ENCODE data around the gene RNF144B.

DNA sequence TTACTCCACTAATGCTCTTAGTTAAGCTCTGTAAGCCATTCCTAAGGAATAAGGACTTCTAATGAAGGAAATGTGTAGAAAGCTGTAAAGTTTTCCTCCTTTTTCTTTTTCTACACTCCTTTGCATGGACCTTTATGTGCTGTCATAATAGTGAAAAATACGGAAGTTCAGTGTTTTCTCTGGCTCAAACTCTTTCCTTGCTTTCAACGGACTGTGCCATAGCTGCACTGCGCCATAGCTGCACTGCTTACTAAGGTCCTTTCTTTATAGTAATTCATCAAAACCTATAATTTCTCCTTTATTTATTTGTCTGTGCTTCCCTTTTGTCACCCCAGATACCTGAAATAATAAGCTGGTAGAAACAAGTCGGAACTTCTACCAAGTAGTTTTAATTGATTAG is 67.3 kb downstream of the RNF144B start:
- TF ChIP-seq CTCF (conservative IDR thresholded peaks at IDR 0.05 in 1 of 2, IDR thresholded peaks at IDR 0.05 in 1 of 2; ENCODE audit: low read depth in 1 of 2, low read length in 2 of 2) (no peak), EZH2 (IDR thresholded peaks at IDR 0.05; ENCODE audit: low read length, missing control alignments) (no peak)

Measured in fibroblast of lung (primary cell).